A673 (cell line): ENCODE data around the gene TSHZ1.

ENCODE experiments used
- CTCF ChIP-seq: fragments of 300-800, 200-600 bp; sonication (generic); conservative IDR thresholded peaks from 2 replicates; pipeline ENCODE4 v1.5.1; 2017; ENCODE audit warnings: low read depth, mild to moderate bottlenecking, antibody characterized with exemption, low read length, moderate library complexity, mixed read lengths
- EZH2 ChIP-seq: fragments of 200-600 bp; sonication (generic); IDR thresholded peaks from 2 replicates; pipeline ENCODE4 v1.6.1; 2017; ENCODE audit warnings: borderline replicate concordance, low read depth, mild to moderate bottlenecking, mixed read lengths, antibody characterized with exemption, low read length; ENCODE audit not compliant: poor library complexity, severe bottlenecking

- TF ChIP-seq CTCF: no peak
- TF ChIP-seq EZH2: no peak
Measured at GRCh38 chr18:75287700-75288099, 77.1 kb downstream of the TSHZ1 start.
